Stimulated activated CD4-positive, alpha-beta T cell treated with anti-CD3 and anti-CD28 coated beads, Interleukin-15, amount 100 ng/mL, for 24 hours (primary cell): Measurements from ENCODE around the gene PELI2.
A peak's percentile ranks its signal among the peaks of the same experiment; 100 is the strongest.
"Not testable (repeated sequence)": the region's sequence is repeated elsewhere in the genome, so short reads cannot be mapped to it uniquely, and the experiment has no call there.

Experiments used
- DNase-seq: peaks from one replicate; pipeline ENCODE4 v3.0.0-alpha.2; 2020

Gene PELI2

GRCh38 chr14:56144176-56144575 lies 26.0 kb downstream of the PELI2 start:
- DNase-seq = no peak

GRCh38 chr14:56145181-56145769 lies 27.1 kb downstream of the PELI2 start:
- no peak for DNase-seq

- peak; percentile 20 for DNase-seq
Observed at GRCh38 chr14:56145965-56146364, 27.8 kb downstream of the PELI2 start.

GRCh38 chr14:56147449-56147848 lies 29.2 kb downstream of the PELI2 start:
- no peak for DNase-seq

GRCh38 chr14:56147986-56148901 lies 30.0 kb downstream of the PELI2 start:
- DNase-seq = no peak

GRCh38 chr14:56149151-56149550 lies 30.9 kb downstream of the PELI2 start:
- no peak for DNase-seq

GRCh38 chr14:56149995-56150394 lies 31.8 kb downstream of the PELI2 start:
- no peak for DNase-seq

GRCh38 chr14:56150645-56151345 lies 32.6 kb downstream of the PELI2 start:
- peak; percentile 41 for DNase-seq

- no peak for DNase-seq
Observed at GRCh38 chr14:56152221-56152620, 34.0 kb downstream of the PELI2 start.

GRCh38 chr14:56153267-56153666 lies 35.1 kb downstream of the PELI2 start:
- no peak for DNase-seq

- DNase-seq = no peak
Observed at GRCh38 chr14:56154321-56154720, 36.1 kb downstream of the PELI2 start.

- DNase-seq = no peak
Observed at GRCh38 chr14:56156096-56156495, 37.9 kb downstream of the PELI2 start.

GRCh38 chr14:56159066-56159465 lies 40.9 kb downstream of the PELI2 start:
- DNase-seq = no peak

- no peak for DNase-seq
Observed at GRCh38 chr14:56160088-56160487, 41.9 kb downstream of the PELI2 start.

GRCh38 chr14:56161658-56162057 lies 43.4 kb downstream of the PELI2 start:
- DNase-seq = no peak

GRCh38 chr14:56162476-56162875 lies 44.3 kb downstream of the PELI2 start:
- DNase-seq = no peak

- DNase-seq = not testable (repeated sequence)
Observed at GRCh38 chr14:56166579-56166978, 48.4 kb downstream of the PELI2 start.

GRCh38 chr14:56168007-56168616 lies 49.9 kb downstream of the PELI2 start:
- DNase-seq = no peak

GRCh38 chr14:56170028-56170427 lies 51.8 kb downstream of the PELI2 start:
- DNase-seq = no peak

- DNase-seq = no peak
Observed at GRCh38 chr14:56170877-56171422, 52.7 kb downstream of the PELI2 start.

- DNase-seq = no peak
Observed at GRCh38 chr14:56172074-56172473, 53.9 kb downstream of the PELI2 start.

GRCh38 chr14:56172571-56172971 lies 54.4 kb downstream of the PELI2 start:
- DNase-seq = no peak

GRCh38 chr14:56173365-56173922 lies 55.2 kb downstream of the PELI2 start:
- DNase-seq = no peak
